HAP-1 (cell line): ENCODE data around the gene SMARCA4.

Source experiments
- DNase-seq, 2 experiments: peaks; one replicate each; pipeline ENCODE4 v3.0.0-alpha.2; 2016 to 2020; ENCODE audit warnings: low spot score in 2 of 2
- H3K27me3 ChIP-seq: fragments of 250-450 bp; sonication (Bioruptor Pico); 2 replicates; pipeline ENCODE4 v1.5.1; 2020; ENCODE audit warnings: low read depth, mild to moderate bottlenecking, moderate library complexity
- H3K36me3 ChIP-seq: fragments of 250-450 bp; sonication (Bioruptor Pico); replicated peaks from 2 replicates; pipeline ENCODE4 v1.5.1; 2020; ENCODE audit warnings: mild to moderate bottlenecking
- H3K4me1 ChIP-seq: fragments of 250-450 bp; sonication (Bioruptor Pico); 2 replicates; pipeline ENCODE4 v1.5.1; 2020; ENCODE audit warnings: mild to moderate bottlenecking
- H3K4me3 ChIP-seq: fragments of 250-450 bp; sonication (Bioruptor Pico); 2 replicates; pipeline ENCODE4 v1.5.1; 2020; ENCODE audit warnings: mild to moderate bottlenecking, moderate library complexity
- H3K9me3 ChIP-seq: fragments of 250-450 bp; sonication (Bioruptor Pico); 2 replicates; pipeline ENCODE4 v1.5.1; 2020; ENCODE audit warnings: mild to moderate bottlenecking, moderate library complexity
- in situ Hi-C: fragments of 300-500 bp; cut with MboI; formaldehyde crosslinking; loops from 3 replicates; pipeline ENCODE4 v1.14.3; 2020; ENCODE audit warnings: low sequenced_read_pairs, inconsistent platforms, mixed read lengths

Gene SMARCA4

GRCh38 chr19:10960314-10961072 lies at the start of gene SMARCA4:
Gene SMARCA4, plus strand, starts transcription at chr19:10961030. Its CDS starts 23,122 bp downstream, at chr19:10984152.
- in situ Hi-C loops, result no loop called here
- H3K4me1 ChIP-seq, result peaks cover 19% of the 10 kb centered on the region
- peak; percentile 93 to 97 for DNase-seq
- H3K27me3 ChIP-seq, result no peaks in the 10 kb centered on the region
- H3K9me3 ChIP-seq, result no peaks in the 10 kb centered on the region
- H3K4me3 ChIP-seq, result peak within 1 kb of the TSS; percentile 91
- no peaks in the 10 kb centered on the region for H3K36me3 ChIP-seq

- no peak for DNase-seq
- Histone ChIP-seq H3K27me3 (no peaks in the 10 kb centered on the region), H3K36me3 (peaks cover 60% of the 10 kb centered on the region), H3K9me3 (no peaks in the 10 kb centered on the region), H3K4me3 (no peak overlapping the region), H3K4me1 (no peaks in the 10 kb centered on the region)
- in situ Hi-C loops, result no loop called here
These were observed 49.1 kb upstream of the SMARCA4 start for GRCh38 chr19:10911579-10912363.

GRCh38 chr19:10912619-10913018 lies 48.2 kb upstream of the SMARCA4 start:
- no peaks in the 10 kb centered on the region for H3K4me1 ChIP-seq
- peaks cover 62% of the 10 kb centered on the region for H3K36me3 ChIP-seq
- no peaks in the 10 kb centered on the region for H3K9me3 ChIP-seq
- no peaks in the 10 kb centered on the region for H3K27me3 ChIP-seq
- in situ Hi-C loops, result no loop called here
- H3K4me3 ChIP-seq, result no peak overlapping the region
- no peak for DNase-seq

- Histone ChIP-seq H3K4me1 (peaks cover 4% of the 10 kb centered on the region; the same call in 1 of the 2 replicates), H3K27me3 (no peaks in the 10 kb centered on the region), H3K36me3 (peaks cover 59% of the 10 kb centered on the region), H3K4me3 (no peak overlapping the region), H3K9me3 (no peaks in the 10 kb centered on the region)
- no peak for DNase-seq
- in situ Hi-C loops, result no loop called here
These were observed 47.0 kb upstream of the SMARCA4 start for GRCh38 chr19:10913716-10914340.

GRCh38 chr19:10915130-10916091 lies 45.4 kb upstream of the SMARCA4 start:
- no peak overlapping the region for H3K4me3 ChIP-seq
- no peaks in the 10 kb centered on the region for H3K9me3 ChIP-seq
- H3K4me1 ChIP-seq, result peaks cover 4% of the 10 kb centered on the region; the same call in 1 of the 2 replicates
- H3K36me3 ChIP-seq, result peaks cover 63% of the 10 kb centered on the region
- DNase-seq, result no peak
- H3K27me3 ChIP-seq, result no peaks in the 10 kb centered on the region
- in situ Hi-C loops, result no loop called here

- Histone ChIP-seq H3K4me3 (no peak overlapping the region), H3K4me1 (peaks cover 4% of the 10 kb centered on the region; the same call in 1 of the 2 replicates), H3K9me3 (no peaks in the 10 kb centered on the region), H3K36me3 (peaks cover 65% of the 10 kb centered on the region), H3K27me3 (no peaks in the 10 kb centered on the region)
- DNase-seq, result no peak
- in situ Hi-C loops, result no loop called here
These were observed 44.2 kb upstream of the SMARCA4 start for GRCh38 chr19:10916602-10917001.

GRCh38 chr19:10918359-10918758 lies 42.5 kb upstream of the SMARCA4 start:
- in situ Hi-C loops, result no loop called here
- no peak for DNase-seq
- Histone ChIP-seq H3K36me3 (peaks cover 73% of the 10 kb centered on the region), H3K27me3 (no peaks in the 10 kb centered on the region), H3K4me3 (no peak overlapping the region), H3K4me1 (peaks cover 4% of the 10 kb centered on the region; the same call in 1 of the 2 replicates), H3K9me3 (no peaks in the 10 kb centered on the region)

- peaks cover 73% of the 10 kb centered on the region for H3K36me3 ChIP-seq
- DNase-seq, result no peak
- in situ Hi-C loops, result no loop called here
These were observed 41.2 kb upstream of the SMARCA4 start for GRCh38 chr19:10919352-10920287.

GRCh38 chr19:10920288-10920655 lies 40.6 kb upstream of the SMARCA4 start:
- in situ Hi-C loops, result no loop called here
- Histone ChIP-seq H3K27me3 (no peaks in the 10 kb centered on the region), H3K36me3 (peaks cover 68% of the 10 kb centered on the region), H3K4me3 (no peak overlapping the region), H3K9me3 (no peaks in the 10 kb centered on the region), H3K4me1 (peaks cover 4% of the 10 kb centered on the region; the same call in 1 of the 2 replicates)
- no peak for DNase-seq

More at GRCh38 chr19:10919352-10920287, 41.2 kb upstream of the SMARCA4 start:
- Histone ChIP-seq H3K27me3 (no peaks in the 10 kb centered on the region), H3K4me1 (peaks cover 4% of the 10 kb centered on the region; the same call in 1 of the 2 replicates), H3K4me3 (no peak overlapping the region), H3K9me3 (no peaks in the 10 kb centered on the region)

- no peaks in the 10 kb centered on the region for H3K9me3 ChIP-seq
- in situ Hi-C loops, result no loop called here
- H3K4me3 ChIP-seq, result no peak overlapping the region
These were observed 40.0 kb upstream of the SMARCA4 start for GRCh38 chr19:10920781-10921180.

GRCh38 chr19:10921199-10921909 lies 39.5 kb upstream of the SMARCA4 start:
- Histone ChIP-seq H3K9me3 (no peaks in the 10 kb centered on the region), H3K4me3 (no peak overlapping the region), H3K4me1 (peaks cover 4% of the 10 kb centered on the region; the same call in 1 of the 2 replicates), H3K36me3 (peaks cover 62% of the 10 kb centered on the region), H3K27me3 (no peaks in the 10 kb centered on the region)
- no peak for DNase-seq
- in situ Hi-C loops, result no loop called here

More at GRCh38 chr19:10920781-10921180, 40.0 kb upstream of the SMARCA4 start:
- Histone ChIP-seq H3K4me1 (peaks cover 4% of the 10 kb centered on the region; the same call in 1 of the 2 replicates), H3K36me3 (peaks cover 67% of the 10 kb centered on the region), H3K27me3 (no peaks in the 10 kb centered on the region)
- no peak for DNase-seq
